GM12878 (cell line): ENCODE data around the gene PCDHGB6. TPM values are rescaled to one million over a fixed set of nuclear protein-coding genes. Genes with fewer than 3 reads are reported as not detected.
A peak's percentile ranks its signal among the peaks of the same experiment; 100 is the strongest.

Experiments used
- ATF7 ChIP-seq: fragments of 450-650 bp; IDR thresholded peaks from 2 replicates; pipeline ENCODE4 v1.6.1; 2016; ENCODE audit warnings: low read depth, mild to moderate bottlenecking
- BCLAF1 ChIP-seq: fragments of 450-650 bp; IDR thresholded peaks from 2 replicates; pipeline ENCODE4 v1.6.1; 2017; ENCODE audit warnings: antibody characterized with exemption, mild to moderate bottlenecking, moderate library complexity
- CEBPB ChIP-seq, 2 experiments: fragments of 150-350 bp in 1 of 2; IDR thresholded peaks; 2 replicates each; pipeline ENCODE4 v1.6.1; 2012 to 2014; ENCODE audit warnings: low read depth in 2 of 2, low read length in 2 of 2, borderline replicate concordance in 1 of 2, inconsistent platforms in 1 of 2
- CUX1 ChIP-seq: IDR thresholded peaks from 2 replicates; pipeline ENCODE4 v1.6.1; 2012; ENCODE audit warnings: improper control_type of control experiment, low read depth, low read length; ENCODE audit not compliant: insufficient replicate concordance
- EED ChIP-seq: sonication (generic); IDR thresholded peaks from 2 replicates; pipeline ENCODE4 v1.6.1; 2016; ENCODE audit warnings: antibody characterized with exemption, low read depth
- IKZF1 ChIP-seq: fragments of 450-650 bp; conservative IDR thresholded peaks from 2 replicates; pipeline ENCODE4 v1.6.1; 2017; ENCODE audit warnings: antibody characterized with exemption, mild to moderate bottlenecking
- MEF2B ChIP-seq: fragments of 450-650 bp; IDR thresholded peaks from 2 replicates; pipeline ENCODE4 v1.6.1; 2018; ENCODE audit warnings: mild to moderate bottlenecking, moderate library complexity; ENCODE audit not compliant: partially characterized antibody, poor library complexity, severe bottlenecking
- PAX8 ChIP-seq: fragments of 450-650 bp; IDR thresholded peaks from 2 replicates; pipeline ENCODE4 v1.6.1; 2017; ENCODE audit warnings: mild to moderate bottlenecking, moderate library complexity
- PRDM15 ChIP-seq: fragments of 450-650 bp; formaldehyde crosslinking; IDR thresholded peaks from 2 replicates; pipeline ENCODE4 v1.4.0; 2020; ENCODE audit warnings: mild to moderate bottlenecking, moderate library complexity
- RELB ChIP-seq: fragments of 450-650 bp; IDR thresholded peaks from 2 replicates; pipeline ENCODE4 v1.6.1; 2017; ENCODE audit warnings: low read depth, mild to moderate bottlenecking, moderate library complexity
- ZBTB4 ChIP-seq: fragments of 450-650 bp; formaldehyde crosslinking; IDR thresholded peaks from 2 replicates; pipeline ENCODE4 v1.4.0; 2022; ENCODE audit warnings: mild to moderate bottlenecking, moderate library complexity
- polyA plus RNA-seq, 11 experiments: library from polyadenylated mRNA; depleted of rRNA in 4 of 11; unstranded in 6 of 11; stranded (reverse) in 5 of 11; fragments of >200 nt; fragmentation: Nextera tagmentation in 4 of 11; fragmentation: Illumina TruSeq in 1 of 11; extraction: Ambion mirVana in 4 of 11; extraction: Trizol in 1 of 11; gene quantifications; 1 replicate in 1 of 11; 2 replicates in 10 of 11; pipeline versions ENCODE4 v1.2.1 to v1.2.3, GENCODE V29; 2011 to 2016; ENCODE audit warnings: inconsistent platforms in 2 of 11, missing spikeins in 2 of 11, low read depth in 1 of 11
- total RNA-seq, 4 experiments: library from RNA; depleted of rRNA in 3 of 4; stranded (reverse); fragments of >200 nt in 3 of 4; fragmentation: Illumina TruSeq in 1 of 4; extraction: Trizol in 1 of 4; gene quantifications; 2 replicates each; pipeline versions ENCODE4 v1.2.1 to v1.2.3, GENCODE V29; 2013 to 2021

PCDHGB6 gene
- total and polyA plus RNA-seq, 10 of the 15 experiments (the other 5 are each of a cell fraction or from before 2014, with no cell fraction given) = 0.07 to 1.0 (median 0.31) TPM

- no peak for TF ChIP-seq ZBTB4 (CRISPR knock-in tag)
- no peak for TF ChIP-seq MEF2B
- no peak for TF ChIP-seq CUX1
- no peak for TF ChIP-seq BCLAF1
- peak; percentile 49; the same call in 1 of the 2 replicates for TF ChIP-seq RELB
- TF ChIP-seq PAX8 = no peak
- TF ChIP-seq ATF7 = no peak
- TF ChIP-seq CEBPB (IDR thresholded peaks at IDR 0.05; ENCODE audit: borderline replicate concordance in 1 of 2, low read depth in 2 of 2, low read length in 2 of 2) = no peak
- peak; percentile 38 for TF ChIP-seq IKZF1
- no peak for TF ChIP-seq PRDM15 (CRISPR knock-in tag)
- peak; percentile 52 for TF ChIP-seq EED
These were observed 13.2 kb downstream of the PCDHGB6 start, which contains the start of gene PCDHGA11 (continued) for GRCh38 chr5:141420855-141421488.
